ENCODE measurements around the gene LIN7A.

The LIN7A gene

GRCh38 chr12:80849337-80849736, 88.4 kb downstream of the LIN7A start:
- Histone ChIP-seq H3K27me3 (ENCODE audit: insufficient read depth, low read length, poor library complexity, severe bottlenecking) (no peaks in the 10 kb centered on the region), H3K9me3 (ENCODE audit: insufficient read depth, low read depth, low read length) (no peaks in the 10 kb centered on the region), H2AFZ (ENCODE audit: low read length) (no peak overlapping the region), H3K36me3 (ENCODE audit: insufficient read depth, low read length) (no peaks in the 10 kb centered on the region), H3F3A (ENCODE audit: low read depth) (no peaks in the 10 kb centered on the region), H4K20me1 (ENCODE audit: insufficient read depth, low read length, poor library complexity, severe bottlenecking) (no peaks in the 10 kb centered on the region), H3K4me2 (ENCODE audit: low read depth, low read length, poor library complexity, severe bottlenecking) (no peak overlapping the region), H3K9ac (ENCODE audit: low read depth, low read length, poor library complexity, severe bottlenecking) (no peak overlapping the region), H3K4me3 (ENCODE audit: low read length, poor library complexity, severe bottlenecking) (no peak overlapping the region), H3K79me2 (ENCODE audit: insufficient read depth, low read length) (no peaks in the 10 kb centered on the region), H3K4me1 (ENCODE audit: insufficient read depth, low read length, poor library complexity, severe bottlenecking) (no peaks in the 10 kb centered on the region), H3K9me2 (replicated peaks; ENCODE audit: low read depth, low read length) (no peaks in the 10 kb centered on the region)
- no peak for TF ChIP-seq CTCF (conservative IDR thresholded peaks at IDR 0.05; ENCODE audit: low read length)
- TF ChIP-seq EZH2phosphoT487 (IDR thresholded peaks at IDR 0.05; ENCODE audit: borderline replicate concordance) = no peak

GRCh38 chr12:80848858-80849257, 88.9 kb downstream of the LIN7A start:
- Histone ChIP-seq H4K20me1 (ENCODE audit: insufficient read depth, low read length, poor library complexity, severe bottlenecking) (no peaks in the 10 kb centered on the region), H3K4me2 (ENCODE audit: low read depth, low read length, poor library complexity, severe bottlenecking) (no peak overlapping the region), H3K27me3 (ENCODE audit: insufficient read depth, low read length, poor library complexity, severe bottlenecking) (no peaks in the 10 kb centered on the region), H3K9me2 (replicated peaks; ENCODE audit: low read depth, low read length) (no peaks in the 10 kb centered on the region), H3K4me3 (ENCODE audit: low read length, poor library complexity, severe bottlenecking) (no peak overlapping the region), H3K79me2 (ENCODE audit: insufficient read depth, low read length) (no peaks in the 10 kb centered on the region), H2AFZ (ENCODE audit: low read length) (no peak overlapping the region), H3K36me3 (ENCODE audit: insufficient read depth, low read length) (no peaks in the 10 kb centered on the region), H3K9me3 (ENCODE audit: insufficient read depth, low read depth, low read length) (no peaks in the 10 kb centered on the region), H3K4me1 (ENCODE audit: insufficient read depth, low read length, poor library complexity, severe bottlenecking) (no peaks in the 10 kb centered on the region), H3K9ac (ENCODE audit: low read depth, low read length, poor library complexity, severe bottlenecking) (no peak overlapping the region), H3F3A (ENCODE audit: low read depth) (no peaks in the 10 kb centered on the region)
- no peak for TF ChIP-seq CTCF (conservative IDR thresholded peaks at IDR 0.05; ENCODE audit: low read length)
- TF ChIP-seq EZH2phosphoT487 (IDR thresholded peaks at IDR 0.05; ENCODE audit: borderline replicate concordance) = no peak

GRCh38 chr12:80847575-80847974, 90.2 kb downstream of the LIN7A start:
- Histone ChIP-seq H3F3A (ENCODE audit: low read depth) (no peaks in the 10 kb centered on the region), H3K4me3 (ENCODE audit: low read length, poor library complexity, severe bottlenecking) (no peak overlapping the region), H3K9me3 (ENCODE audit: insufficient read depth, low read depth, low read length) (no peaks in the 10 kb centered on the region), H3K9ac (ENCODE audit: low read depth, low read length, poor library complexity, severe bottlenecking) (no peak overlapping the region), H4K20me1 (ENCODE audit: insufficient read depth, low read length, poor library complexity, severe bottlenecking) (no peaks in the 10 kb centered on the region), H3K4me1 (ENCODE audit: insufficient read depth, low read length, poor library complexity, severe bottlenecking) (no peaks in the 10 kb centered on the region), H3K4me2 (ENCODE audit: low read depth, low read length, poor library complexity, severe bottlenecking) (no peak overlapping the region), H3K9me2 (replicated peaks; ENCODE audit: low read depth, low read length) (no peaks in the 10 kb centered on the region), H3K27me3 (ENCODE audit: insufficient read depth, low read length, poor library complexity, severe bottlenecking) (no peaks in the 10 kb centered on the region), H2AFZ (ENCODE audit: low read length) (no peak overlapping the region), H3K79me2 (ENCODE audit: insufficient read depth, low read length) (no peaks in the 10 kb centered on the region), H3K36me3 (ENCODE audit: insufficient read depth, low read length) (no peaks in the 10 kb centered on the region)
- TF ChIP-seq EZH2phosphoT487 (IDR thresholded peaks at IDR 0.05; ENCODE audit: borderline replicate concordance) (no peak), CTCF (conservative IDR thresholded peaks at IDR 0.05; ENCODE audit: low read length) (no peak)
